GM10248 (cell line): ENCODE results near the gene C1QTNF5.

Source experiments
- CTCF ChIA-PET: fragments of 300-600 bp; sonication (Branson Sonifier 250); formaldehyde crosslinking; extraction: SDS; loops from one replicate; lab custom pipeline; 2021; ENCODE audit warnings: antibody characterized with exemption; lab: Yijun Ruan, JAX
- POLR2A ChIA-PET: fragments of 350-650 bp; sonication (Branson Sonifier 250); formaldehyde crosslinking; extraction: SDS; loops from one replicate; lab custom pipeline; 2020; ENCODE audit warnings: antibody characterized with exemption; lab: Yijun Ruan, JAX
- DNase-seq: peaks from one replicate; pipeline ENCODE4 v3.0.0; 2012; ENCODE audit errors: extremely low spot score
- CTCF ChIP-seq: IDR thresholded peaks from 2 replicates; pipeline ENCODE4 v1.5.1; 2012; ENCODE audit warnings: mild to moderate bottlenecking, low read depth; ENCODE audit errors: extremely low read depth, missing control alignments, control extremely low read depth

Gene C1QTNF5

GRCh38 chr11:119344291-119345010, 3.8 kb upstream of the C1QTNF5 start:
- DNase-seq, result no peak
- no peak for TF ChIP-seq CTCF
- CTCF ChIA-PET, result interaction anchor here (1.1 to 6.4 kb wide), 8 partner anchors 12 to 554 kb away, joined by 3 to 44 read pairs (median 7); partner anchors contain the start of genes DDX6 and USP2
- POLR2A ChIA-PET, result no interaction called here

DNA sequence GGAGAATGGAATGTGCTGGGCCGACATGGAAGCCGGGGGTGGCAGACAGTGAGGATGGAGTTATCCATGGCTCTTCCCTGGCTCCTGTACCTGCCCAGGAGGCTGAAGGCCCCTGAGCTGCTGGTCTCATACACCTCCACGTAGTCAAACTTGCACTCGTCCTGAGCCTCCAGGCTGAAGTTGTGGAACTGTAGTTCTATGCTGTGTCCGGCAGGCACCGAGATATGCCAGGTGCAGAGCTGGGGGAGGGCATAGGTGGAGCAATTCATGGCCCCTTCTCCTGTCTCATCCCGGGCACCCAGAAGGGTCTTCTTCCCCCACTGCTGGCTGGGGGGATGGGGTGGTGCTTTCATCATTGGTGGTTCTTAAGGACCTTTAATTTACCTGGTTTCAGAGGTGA, 3.0 kb upstream of the C1QTNF5 start:
- POLR2A ChIA-PET, result no interaction called here
- no peak for DNase-seq
- no peak for TF ChIP-seq CTCF
- CTCF ChIA-PET, result interaction anchor here (1.1 to 6.4 kb wide), 8 partner anchors 12 to 553 kb away, joined by 3 to 44 read pairs (median 7); partner anchors contain the start of genes DDX6 and USP2

GRCh38 chr11:119342362-119343130, 1.9 kb upstream of the C1QTNF5 start:
- no peak for TF ChIP-seq CTCF
- DNase-seq, result no peak
- CTCF ChIA-PET, result interaction anchor here (0.7 to 6.4 kb wide), 4 partner anchors 14 to 21 kb away, joined by 3 to 131 read pairs (median 40); no protein-coding TSS in a partner anchor
- POLR2A ChIA-PET, result interaction anchor here (0.7 kb wide), 1 partner anchor 414 kb away, joined by 4 read pairs; no protein-coding TSS in a partner anchor

DNA sequence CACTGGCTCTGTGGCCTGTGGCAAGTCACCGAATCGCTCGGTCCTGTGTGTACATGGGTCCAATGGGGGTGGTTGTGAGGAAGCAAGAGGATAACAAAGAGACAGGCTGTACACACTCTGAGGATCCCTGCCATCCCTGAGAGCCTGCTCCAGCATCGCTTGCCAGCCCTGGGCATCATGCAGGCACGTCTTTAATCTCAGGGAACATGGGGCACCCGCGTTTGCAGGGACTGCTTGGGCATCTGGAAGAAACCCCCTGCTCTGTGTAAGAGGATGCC, 1.3 kb upstream of the C1QTNF5 start:
- TF ChIP-seq CTCF, result no peak
- DNase-seq, result no peak
- CTCF ChIA-PET, result interaction anchor here (5.4 to 5.9 kb wide), 2 partner anchors 15 to 21 kb away, joined by 58 to 131 read pairs; no protein-coding TSS in a partner anchor
- POLR2A ChIA-PET, result interaction anchor here (0.7 kb wide), 1 partner anchor 414 kb away, joined by 4 read pairs; no protein-coding TSS in a partner anchor

DNA sequence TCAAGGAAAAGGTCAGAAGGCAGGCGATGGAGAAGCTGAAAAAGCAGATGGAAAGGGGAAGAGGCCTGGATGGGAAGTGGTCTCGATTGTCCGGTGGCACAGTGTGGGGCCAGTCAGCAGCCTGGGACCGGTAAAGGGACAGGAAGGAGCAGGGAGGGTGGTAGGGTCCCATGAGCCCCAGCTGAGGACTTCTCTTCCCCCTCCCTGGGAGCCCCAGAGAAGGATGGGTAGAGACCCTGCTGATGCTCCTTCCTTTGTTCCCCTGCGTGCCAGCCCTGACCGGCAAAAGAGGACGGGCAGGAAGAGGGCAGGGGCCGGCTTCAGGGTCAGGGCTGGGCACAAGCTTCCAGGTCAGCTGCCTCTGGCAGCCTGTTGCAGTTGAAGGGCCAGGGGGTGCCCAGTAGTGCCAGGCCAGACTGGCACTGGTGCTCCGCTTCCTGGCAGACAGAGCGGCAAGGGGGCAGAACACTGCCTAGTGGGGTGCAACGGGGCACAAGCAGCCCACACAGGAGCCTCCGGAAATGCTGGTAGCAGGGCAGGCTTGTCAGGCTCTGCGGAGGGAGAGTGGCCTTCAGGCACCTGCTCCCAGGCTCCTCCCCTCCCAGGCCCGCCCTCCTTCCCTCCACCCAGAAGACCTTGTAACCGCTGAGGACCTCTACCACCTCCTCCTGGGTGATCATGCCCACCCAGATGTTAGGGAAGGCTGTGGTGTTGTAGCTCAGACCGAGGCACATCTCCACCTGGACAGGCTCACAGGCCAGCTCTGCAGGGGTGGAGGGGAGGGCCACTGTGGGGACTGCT, 739 bp upstream of the C1QTNF5 start:
- DNase-seq, result no peak
- POLR2A ChIA-PET, result interaction anchor here (0.7 kb wide), 1 partner anchor 413 kb away, joined by 4 read pairs; no protein-coding TSS in a partner anchor
- CTCF ChIA-PET, result interaction anchor here (0.7 to 5.9 kb wide), 6 partner anchors 16 to 43 kb away, joined by 3 to 131 read pairs (median 9); no protein-coding TSS in a partner anchor
- TF ChIP-seq CTCF, result no peak
